ENCODE data around the gene GNA12.

The GNA12 gene

GRCh38 chr7:2814946-2815874 is 28.9 kb downstream of the GNA12 start:
- DNase-seq, result no peak

GRCh38 chr7:2814186-2814945 is 29.7 kb downstream of the GNA12 start:
- no peak for DNase-seq

- DNase-seq, result no peak
These were observed 30.5 kb downstream of the GNA12 start for GRCh38 chr7:2813350-2814185.

GRCh38 chr7:2812831-2813230 is 31.3 kb downstream of the GNA12 start:
- no peak for DNase-seq

GRCh38 chr7:2812114-2812487 is 32.0 kb downstream of the GNA12 start:
- peak; percentile 37 for DNase-seq

GRCh38 chr7:2811476-2812113 is 32.5 kb downstream of the GNA12 start:
- no peak for DNase-seq

- DNase-seq, result no peak
These were observed 33.3 kb downstream of the GNA12 start for GRCh38 chr7:2810682-2811415.

- no peak for DNase-seq
These were observed 34.0 kb downstream of the GNA12 start for GRCh38 chr7:2809903-2810625.

- no peak for DNase-seq
These were observed 35.0 kb downstream of the GNA12 start for GRCh38 chr7:2808891-2809665.

- peak; percentile 35 for DNase-seq
These were observed 36.0 kb downstream of the GNA12 start for GRCh38 chr7:2807845-2808772.

GRCh38 chr7:2807460-2807844 is 36.7 kb downstream of the GNA12 start:
- peak; percentile 19 for DNase-seq

- no peak for DNase-seq
These were observed 37.5 kb downstream of the GNA12 start for GRCh38 chr7:2806571-2806970.

GRCh38 chr7:2805213-2805944 is 38.7 kb downstream of the GNA12 start:
- DNase-seq, result no peak

GRCh38 chr7:2804227-2804763 is 39.8 kb downstream of the GNA12 start:
- no peak for DNase-seq

- DNase-seq, result no peak
These were observed 40.4 kb downstream of the GNA12 start for GRCh38 chr7:2803755-2804154.

- DNase-seq, result no peak
These were observed 40.8 kb downstream of the GNA12 start for GRCh38 chr7:2803342-2803692.

- DNase-seq, result peak; percentile 68
These were observed 41.4 kb downstream of the GNA12 start for GRCh38 chr7:2802504-2803341.

All from eye (tissue), 1 donor.